Ovary (tissue), 9 donors: ENCODE results near the gene CD2. TPM values are rescaled to one million over a fixed set of nuclear protein-coding genes. Genes with fewer than 3 reads are reported as not detected.

Experiments used
- DNase-seq, 5 donors: peaks; one replicate each; pipeline ENCODE4 v3.0.0-alpha.2; 2019 to 2020
- H3K27ac ChIP-seq, 2 donors: fragments of 200-600 bp; one replicate each; pipeline versions ENCODE4 v1.5.1 to v1.8.0; 2019 to 2022
- H3K27me3 ChIP-seq: fragments of 200-600 bp; one replicate; pipeline ENCODE4 v1.8.0; 2022
- H3K36me3 ChIP-seq: fragments of 200-600 bp; sonication (generic); one replicate; pipeline ENCODE4 v1.5.1; 2019
- H3K4me1 ChIP-seq: one replicate; pipeline ENCODE4 v1.8.1; 2013; ENCODE audit warnings: mild to moderate bottlenecking, moderate library complexity; ENCODE audit not compliant: insufficient read depth
- H3K4me3 ChIP-seq: fragments of 200-600 bp; sonication (generic); one replicate; pipeline ENCODE4 v1.5.1; 2017
- H3K9me3 ChIP-seq, 2 donors: fragments of 200-600 bp in 1 of 2; sonication (generic) in 1 of 2; one replicate each; pipeline versions ENCODE4 v1.5.1 to v1.8.1; 2013 to 2019; ENCODE audit warnings: mild to moderate bottlenecking in 1 of 2, moderate library complexity in 1 of 2
- CTCF ChIP-seq, 3 donors: fragments of 450-650 bp in 2 of 3; fragments of 200-600 bp in 1 of 3; IDR thresholded peaks; one replicate each; pipeline versions ENCODE4 v1.5.1 to v1.8.0; 2016 to 2022; ENCODE audit warnings: antibody characterized with exemption in 3 of 3, mild to moderate bottlenecking in 1 of 3
- EP300 ChIP-seq: sonication (generic); formaldehyde crosslinking; IDR thresholded peaks from one replicate; pipeline ENCODE4 v1.6.1; 2017; ENCODE audit warnings: antibody characterized with exemption
- POLR2A ChIP-seq: fragments of 450-650 bp; IDR thresholded peaks from one replicate; pipeline ENCODE4 v1.6.1; 2017; ENCODE audit warnings: antibody characterized with exemption, mild to moderate bottlenecking, moderate library complexity
- WGBS, 3 donors: extraction: QIAGEN DNeasy Blood & Tissue Kit in 1 of 3; methylation state at CpG; one replicate each; pipeline versions ENCODE4 v1.1.5 to v1.1.7; 2013 to 2017; 5-methylcytosine and 5-hydroxymethylcytosine counted together
- intact Hi-C, 4 donors: fragments of 100-400 bp; cut with DNase I; formaldehyde crosslinking; loops; one replicate each; pipeline versions ENCODE4 v1.11.0 to v1.15.1; 2022 to 2023
- polyA plus RNA-seq, 2 donors: library from polyadenylated mRNA; stranded (reverse); fragments of 200-250 nt in 1 of 2; fragments of 350-450 nt in 1 of 2; fragmentation: Illumina TruSeq in 1 of 2; extraction: RNeasy Lipid Tissue Mini Kit (QIAGEN cat#74804) in 1 of 2; gene quantifications; one replicate each; pipeline ENCODE4 v1.2.3, GENCODE V29; 2013 to 2014
- total RNA-seq, 7 donors: library from RNA; depleted of rRNA in 2 of 7; stranded (reverse); fragments of >200 nt in 2 of 7; fragmentation: NEBNext Ultra II Directional in 3 of 7; extraction: Animal tissue kit (Norgen Biotek cat#: 25700) in 3 of 7; gene quantifications; one replicate each; pipeline versions ENCODE4 v1.1.0 to v1.2.4, GENCODE V29; 2016 to 2023
- donor health status: DM: no; HTN: no; CAD: no; lungs with moderate emphysema.
- donor health status: DM: no; HTN: no; CAD: no.
- donor health status: Bipolar disorder and iron deficiency.
- donor health status: DM: yes; HTN: yes; CAD: no.
- donor health status: DM: no; HTN: no; CAD: no.
- donor health status: DM: yes; HTN: yes; CAD: no.

The CD2 gene
- total and polyA plus RNA-seq, 9 donors = 0.30 to 11.1 (median 1.0) TPM

- WGBS, 3 donors = 58 to 67% (median 59%) methylated on average over 2 of the region's 2 CpGs
- TF ChIP-seq CTCF (IDR thresholded peaks at IDR 0.05) (no peak), EP300 (no peak), POLR2A (no peak)
- Histone ChIP-seq H3K4me1 (no peaks in the 10 kb centered on the region), H3K27me3 (no peaks in the 10 kb centered on the region), H3K27ac (no peak overlapping the region), H3K36me3 (no peaks in the 10 kb centered on the region), H3K9me3 (no peaks in the 10 kb centered on the region), H3K4me3 (no peak overlapping the region)
- DNase-seq = no peak
- intact Hi-C loops = no loop called here
Observed at GRCh38 chr1:116805398-116805797, 51.2 kb downstream of the CD2 start.

GRCh38 chr1:116806245-116806644, 52.0 kb downstream of the CD2 start:
- Histone ChIP-seq H3K27me3 (no peaks in the 10 kb centered on the region), H3K27ac (no peak overlapping the region), H3K4me1 (no peaks in the 10 kb centered on the region), H3K9me3 (no peaks in the 10 kb centered on the region), H3K36me3 (no peaks in the 10 kb centered on the region), H3K4me3 (no peak overlapping the region)
- 87 to 89% (median 88%) methylated on average over 1 of the region's 1 CpG for WGBS, 3 donors
- intact Hi-C loops = no loop called here
- no peak for DNase-seq
- no peak for TF ChIP-seq CTCF (IDR thresholded peaks at IDR 0.05)
- TF ChIP-seq EP300 = no peak
- no peak for TF ChIP-seq POLR2A

- no peaks in the 10 kb centered on the region for H3K9me3 ChIP-seq
- WGBS, 3 donors = 87 to 96% (median 89%) methylated on average over 4 of the region's 4 CpGs
- DNase-seq = no peak
- no peaks in the 10 kb centered on the region for H3K36me3 ChIP-seq
- no peak overlapping the region for H3K4me3 ChIP-seq
- TF ChIP-seq CTCF (IDR thresholded peaks at IDR 0.05) (no peak), POLR2A (no peak), EP300 (no peak)
- H3K27me3 ChIP-seq = no peaks in the 10 kb centered on the region
- no peaks in the 10 kb centered on the region for H3K4me1 ChIP-seq
- intact Hi-C loops = no loop called here
- no peak overlapping the region for H3K27ac ChIP-seq
Observed at GRCh38 chr1:116806671-116807070, 52.4 kb downstream of the CD2 start.

- no peaks in the 10 kb centered on the region for H3K36me3 ChIP-seq
- no peaks in the 10 kb centered on the region for H3K9me3 ChIP-seq
- TF ChIP-seq CTCF (IDR thresholded peaks at IDR 0.05) (no peak), POLR2A (no peak), EP300 (no peak)
- intact Hi-C loops = no loop called here
- no peaks in the 10 kb centered on the region for H3K27me3 ChIP-seq
- H3K4me1 ChIP-seq = no peaks in the 10 kb centered on the region
- 80 to 82% (median 81%) methylated on average over 16 of the region's 16 CpGs for WGBS, 3 donors
- no peak for DNase-seq
- no peak overlapping the region for H3K27ac ChIP-seq
- H3K4me3 ChIP-seq = no peak overlapping the region
Observed at GRCh38 chr1:116807394-116808199, 53.4 kb downstream of the CD2 start.
